Upper lobe of left lung (tissue), 4 donors: ENCODE results near the gene CCDC17.

ENCODE experiments used
- POLR2A ChIP-seq, 4 donors: fragments of 450-650 bp; IDR thresholded peaks; one replicate each; pipeline ENCODE4 v1.5.1; 2016 to 2017; ENCODE audit warnings: antibody characterized with exemption in 4 of 4, mild to moderate bottlenecking in 2 of 4
- TF ChIP-seq, protein P1 (sequence below), 6 experiments: fragments of 450-650 bp in 4 of 6; fragments of 200-600 bp in 2 of 6; sonication (generic) in 2 of 6; IDR thresholded peaks; one replicate each; pipeline ENCODE4 v1.5.1; 2016 to 2019; ENCODE audit warnings: antibody characterized with exemption in 6 of 6

- no peak for TF ChIP-seq POLR2A (IDR thresholded peaks at IDR 0.05)
- TF ChIP-seq, protein P1, sequence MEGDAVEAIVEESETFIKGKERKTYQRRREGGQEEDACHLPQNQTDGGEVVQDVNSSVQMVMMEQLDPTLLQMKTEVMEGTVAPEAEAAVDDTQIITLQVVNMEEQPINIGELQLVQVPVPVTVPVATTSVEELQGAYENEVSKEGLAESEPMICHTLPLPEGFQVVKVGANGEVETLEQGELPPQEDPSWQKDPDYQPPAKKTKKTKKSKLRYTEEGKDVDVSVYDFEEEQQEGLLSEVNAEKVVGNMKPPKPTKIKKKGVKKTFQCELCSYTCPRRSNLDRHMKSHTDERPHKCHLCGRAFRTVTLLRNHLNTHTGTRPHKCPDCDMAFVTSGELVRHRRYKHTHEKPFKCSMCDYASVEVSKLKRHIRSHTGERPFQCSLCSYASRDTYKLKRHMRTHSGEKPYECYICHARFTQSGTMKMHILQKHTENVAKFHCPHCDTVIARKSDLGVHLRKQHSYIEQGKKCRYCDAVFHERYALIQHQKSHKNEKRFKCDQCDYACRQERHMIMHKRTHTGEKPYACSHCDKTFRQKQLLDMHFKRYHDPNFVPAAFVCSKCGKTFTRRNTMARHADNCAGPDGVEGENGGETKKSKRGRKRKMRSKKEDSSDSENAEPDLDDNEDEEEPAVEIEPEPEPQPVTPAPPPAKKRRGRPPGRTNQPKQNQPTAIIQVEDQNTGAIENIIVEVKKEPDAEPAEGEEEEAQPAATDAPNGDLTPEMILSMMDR (IDR thresholded peaks at IDR 0.05) = no peak
Observed at GRCh38 chr1:45659222-45659621, 35.4 kb upstream of the CCDC17 start.
